SU-DHL-6 (cell line): Measurements from ENCODE around the gene ABCF2.

Source experiments
- EZH2phosphoT487 ChIP-seq: fragments of 200-600 bp; sonication (generic), shearing (Covaris generic); conservative IDR thresholded peaks from 2 replicates; pipeline ENCODE4 v1.6.1; 2018; ENCODE audit warnings: mild to moderate bottlenecking, antibody characterized with exemption, low read length, moderate library complexity, mixed read lengths
- TF ChIP-seq, protein P1 (sequence below): fragments of 200-600 bp; sonication (generic); IDR thresholded peaks from one replicate; pipeline ENCODE4 v1.5.1; 2017; ENCODE audit warnings: antibody characterized with exemption, mild to moderate bottlenecking, low read length, moderate library complexity; ENCODE audit not compliant: insufficient read depth, poor library complexity, severe bottlenecking

DNA sequence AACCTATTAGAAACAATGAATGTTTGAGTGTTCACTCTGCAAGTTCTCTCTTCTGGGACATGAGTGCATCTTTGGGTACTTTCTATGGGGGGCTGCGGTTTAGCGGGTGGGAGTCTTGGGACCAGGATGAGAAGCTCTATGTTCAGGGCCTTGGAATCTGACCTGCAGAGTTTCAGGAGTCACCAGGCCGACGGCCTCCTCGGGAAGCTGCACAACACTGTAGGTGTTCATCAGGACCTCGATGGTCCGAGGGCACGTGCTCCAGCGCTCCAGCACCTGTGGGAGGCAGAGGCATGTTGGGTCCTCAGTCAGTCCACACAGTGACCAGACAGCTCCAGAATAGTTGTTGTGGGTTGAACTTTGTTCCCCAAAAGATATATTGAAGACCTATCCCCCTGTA lies 50.6 kb downstream of the ABCF2 start:
- TF ChIP-seq, protein P1, sequence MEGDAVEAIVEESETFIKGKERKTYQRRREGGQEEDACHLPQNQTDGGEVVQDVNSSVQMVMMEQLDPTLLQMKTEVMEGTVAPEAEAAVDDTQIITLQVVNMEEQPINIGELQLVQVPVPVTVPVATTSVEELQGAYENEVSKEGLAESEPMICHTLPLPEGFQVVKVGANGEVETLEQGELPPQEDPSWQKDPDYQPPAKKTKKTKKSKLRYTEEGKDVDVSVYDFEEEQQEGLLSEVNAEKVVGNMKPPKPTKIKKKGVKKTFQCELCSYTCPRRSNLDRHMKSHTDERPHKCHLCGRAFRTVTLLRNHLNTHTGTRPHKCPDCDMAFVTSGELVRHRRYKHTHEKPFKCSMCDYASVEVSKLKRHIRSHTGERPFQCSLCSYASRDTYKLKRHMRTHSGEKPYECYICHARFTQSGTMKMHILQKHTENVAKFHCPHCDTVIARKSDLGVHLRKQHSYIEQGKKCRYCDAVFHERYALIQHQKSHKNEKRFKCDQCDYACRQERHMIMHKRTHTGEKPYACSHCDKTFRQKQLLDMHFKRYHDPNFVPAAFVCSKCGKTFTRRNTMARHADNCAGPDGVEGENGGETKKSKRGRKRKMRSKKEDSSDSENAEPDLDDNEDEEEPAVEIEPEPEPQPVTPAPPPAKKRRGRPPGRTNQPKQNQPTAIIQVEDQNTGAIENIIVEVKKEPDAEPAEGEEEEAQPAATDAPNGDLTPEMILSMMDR, result no peak
- no peak for TF ChIP-seq EZH2phosphoT487
